ENCODE measurements around the gene MBTD1.
"Not testable (repeated sequence)": the region's sequence is repeated elsewhere in the genome, so short reads cannot be mapped to it uniquely, and the experiment has no call there.

MBTD1 gene

DNA sequence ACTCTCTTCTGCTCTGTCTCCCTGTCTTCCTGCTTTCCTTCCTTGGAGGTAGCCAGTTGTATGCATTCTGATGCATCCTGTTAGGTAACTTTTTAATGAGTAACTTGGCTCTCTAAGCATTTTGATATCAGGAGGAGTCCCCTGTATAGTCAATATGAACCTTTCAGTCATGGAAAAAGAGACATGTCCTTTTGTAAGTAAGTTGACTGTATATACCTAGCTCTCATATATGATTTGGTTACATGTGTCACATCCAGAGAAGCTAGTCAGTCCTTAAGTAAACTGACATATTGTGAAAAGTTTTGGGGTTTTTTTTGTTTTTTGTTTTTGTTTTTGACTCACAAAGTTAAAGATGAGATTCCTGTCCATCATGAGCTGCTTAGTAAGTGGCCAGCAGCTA, 19.3 kb upstream of the MBTD1 start:
- TF ChIP-seq, protein P1, sequence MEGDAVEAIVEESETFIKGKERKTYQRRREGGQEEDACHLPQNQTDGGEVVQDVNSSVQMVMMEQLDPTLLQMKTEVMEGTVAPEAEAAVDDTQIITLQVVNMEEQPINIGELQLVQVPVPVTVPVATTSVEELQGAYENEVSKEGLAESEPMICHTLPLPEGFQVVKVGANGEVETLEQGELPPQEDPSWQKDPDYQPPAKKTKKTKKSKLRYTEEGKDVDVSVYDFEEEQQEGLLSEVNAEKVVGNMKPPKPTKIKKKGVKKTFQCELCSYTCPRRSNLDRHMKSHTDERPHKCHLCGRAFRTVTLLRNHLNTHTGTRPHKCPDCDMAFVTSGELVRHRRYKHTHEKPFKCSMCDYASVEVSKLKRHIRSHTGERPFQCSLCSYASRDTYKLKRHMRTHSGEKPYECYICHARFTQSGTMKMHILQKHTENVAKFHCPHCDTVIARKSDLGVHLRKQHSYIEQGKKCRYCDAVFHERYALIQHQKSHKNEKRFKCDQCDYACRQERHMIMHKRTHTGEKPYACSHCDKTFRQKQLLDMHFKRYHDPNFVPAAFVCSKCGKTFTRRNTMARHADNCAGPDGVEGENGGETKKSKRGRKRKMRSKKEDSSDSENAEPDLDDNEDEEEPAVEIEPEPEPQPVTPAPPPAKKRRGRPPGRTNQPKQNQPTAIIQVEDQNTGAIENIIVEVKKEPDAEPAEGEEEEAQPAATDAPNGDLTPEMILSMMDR (IDR thresholded peaks at IDR 0.05; ENCODE audit: borderline replicate concordance, insufficient read depth, low read depth, low read length): no peak
- no peak overlapping the region for H3K4me3 ChIP-seq (ENCODE audit: low read depth, low read length)

DNA sequence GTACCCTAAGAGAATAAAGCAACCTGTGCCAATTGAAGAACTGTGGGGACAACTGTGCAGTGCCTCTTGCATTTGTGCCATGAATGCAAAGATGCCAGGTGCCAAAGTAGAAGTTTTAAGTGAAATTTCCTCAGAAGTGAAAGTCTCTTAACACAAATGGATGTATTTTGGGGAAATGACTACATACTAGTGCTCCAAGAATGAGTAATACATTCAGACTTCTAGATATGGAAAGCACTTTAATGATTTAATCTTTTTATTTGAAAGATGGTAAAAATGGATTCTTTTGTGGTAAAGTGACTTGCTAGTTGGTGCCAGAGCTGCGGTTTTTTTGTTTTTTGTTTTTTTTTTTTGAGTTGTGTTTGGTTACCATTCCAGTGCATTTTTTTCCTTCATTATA, 15.5 kb upstream of the MBTD1 start:
- TF ChIP-seq, protein P1 (IDR thresholded peaks at IDR 0.05; ENCODE audit: borderline replicate concordance, insufficient read depth, low read depth, low read length): no peak
- H3K4me3 ChIP-seq (ENCODE audit: low read depth, low read length): no peak overlapping the region

DNA sequence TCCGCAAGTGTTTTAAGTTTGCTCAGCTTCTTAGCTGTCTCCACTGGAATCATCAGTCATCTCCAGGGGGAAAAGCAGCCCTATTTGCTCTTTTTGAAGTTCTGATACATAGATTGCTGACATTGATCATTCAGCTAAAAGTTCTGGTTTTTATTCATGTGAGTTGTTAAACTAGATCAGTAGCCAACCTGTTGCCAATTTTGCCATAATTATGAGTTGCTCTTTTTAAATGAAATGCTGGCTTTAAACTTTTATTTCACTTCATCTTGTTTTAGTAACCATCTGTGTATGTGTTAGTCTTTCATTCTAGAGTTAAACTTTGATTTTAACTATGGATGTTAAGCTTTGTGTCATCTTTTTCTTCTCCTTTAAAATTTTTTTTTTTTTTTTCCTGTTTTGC, 13.0 kb upstream of the MBTD1 start:
- no peak overlapping the region for H3K4me3 ChIP-seq (ENCODE audit: low read depth, low read length)
- TF ChIP-seq, protein P1 (IDR thresholded peaks at IDR 0.05; ENCODE audit: borderline replicate concordance, insufficient read depth, low read depth, low read length): no peak

DNA sequence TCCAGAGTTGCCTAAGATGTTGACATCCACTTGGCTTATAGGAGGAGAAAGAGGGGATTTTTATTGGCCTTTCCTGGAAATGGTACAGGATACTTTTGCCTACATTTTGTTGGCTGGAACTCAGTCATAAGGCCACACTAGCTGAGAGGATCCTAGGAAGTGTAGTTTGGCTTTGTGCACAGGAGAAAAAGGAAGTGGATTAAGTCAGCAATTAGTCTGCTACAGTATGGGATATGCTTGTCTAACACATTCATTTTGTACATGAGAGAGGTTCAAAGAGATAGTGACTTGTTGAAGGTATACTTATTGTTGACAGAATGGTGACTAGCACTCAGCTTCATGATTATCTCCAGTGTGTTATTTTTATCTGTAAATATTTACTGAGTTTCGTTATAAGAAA, 10.8 kb upstream of the MBTD1 start:
- TF ChIP-seq, protein P1 (IDR thresholded peaks at IDR 0.05; ENCODE audit: borderline replicate concordance, insufficient read depth, low read depth, low read length): no peak
- H3K4me3 ChIP-seq (ENCODE audit: low read depth, low read length): no peak overlapping the region

DNA sequence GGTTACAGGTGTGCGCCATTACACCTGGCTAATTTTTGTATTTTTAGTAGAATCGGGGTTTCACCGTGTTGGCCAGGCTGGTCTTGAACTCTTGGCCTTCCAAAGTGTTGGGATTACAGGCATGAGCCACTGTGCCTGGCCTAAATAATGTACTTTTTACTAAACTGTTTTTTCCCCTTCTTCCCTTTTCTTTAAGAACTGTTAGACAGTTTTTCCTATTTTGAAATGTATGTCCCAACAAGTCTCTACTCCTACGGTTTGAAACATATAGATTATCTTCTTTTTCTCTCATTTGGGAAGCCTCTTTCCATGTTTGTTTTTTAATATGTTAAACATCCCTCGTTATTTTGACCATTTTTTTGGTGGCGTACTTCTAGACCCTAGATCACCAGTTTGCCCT, 10.1 kb upstream of the MBTD1 start:
- TF ChIP-seq, protein P1 (IDR thresholded peaks at IDR 0.05; ENCODE audit: borderline replicate concordance, insufficient read depth, low read depth, low read length): no peak
- H3K4me3 ChIP-seq (ENCODE audit: low read depth, low read length): no peak overlapping the region

DNA sequence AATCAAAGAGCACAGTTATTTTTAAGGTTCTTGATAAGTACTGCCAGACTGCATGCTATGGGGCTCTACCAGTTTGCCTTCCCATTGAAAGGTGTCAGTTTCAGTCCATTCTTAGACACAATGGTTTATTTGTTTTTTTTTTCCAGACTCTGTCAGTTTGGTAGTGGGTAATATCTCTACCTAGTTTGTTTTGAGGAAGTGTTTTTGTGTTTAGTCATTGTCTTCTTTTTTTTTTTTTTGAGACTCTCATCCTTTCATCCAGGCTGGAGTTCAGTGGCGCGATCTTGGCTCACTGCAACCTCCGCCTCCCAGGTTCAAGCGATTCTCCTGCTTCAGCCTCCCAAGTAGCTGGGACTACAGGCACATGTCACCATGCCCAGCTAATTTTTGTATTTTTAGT, 4.6 kb upstream of the MBTD1 start:
- not testable (repeated sequence) for H3K4me3 ChIP-seq (ENCODE audit: low read depth, low read length)

DNA sequence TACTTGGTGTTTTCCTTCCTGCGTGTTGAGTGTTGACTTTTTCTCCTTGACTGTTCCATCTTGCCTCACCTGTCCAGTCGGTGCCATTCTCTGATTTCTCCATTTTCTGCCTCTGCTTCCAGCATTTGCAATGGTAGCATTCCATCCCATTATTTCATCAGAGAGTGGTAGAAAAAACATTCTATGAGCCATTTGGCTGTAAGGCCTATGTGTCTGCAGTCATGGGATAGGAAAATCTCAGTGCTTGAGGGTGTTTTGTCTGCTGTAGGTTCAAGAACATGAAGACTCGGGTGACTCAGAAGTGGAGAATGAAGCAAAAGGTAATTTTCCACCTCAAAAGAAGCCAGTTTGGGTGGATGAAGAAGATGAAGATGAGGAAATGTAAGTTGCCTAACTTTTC, 3.2 kb upstream of the MBTD1 start:
- TF ChIP-seq, protein P1 (IDR thresholded peaks at IDR 0.05; ENCODE audit: borderline replicate concordance, insufficient read depth, low read depth, low read length): no peak
- H3K4me3 ChIP-seq (ENCODE audit: low read depth, low read length): no peak overlapping the region

All from GM12875 (cell line).